T-helper 1 cell treated with Interleukin-12 subunit alpha and Interleukin-12 subunit beta and Interleukin-4 antibody, amounts not matched to agents 30 μg/mL and 1 μg/mL, for 36 hours (primary cell): ENCODE results near the gene BAK1.

Experiments
- H3K27ac Mint-ChIP-seq: one replicate; pipeline ENCODE4 v1.8.0; 2021; ENCODE audit warnings: mild to moderate bottlenecking, mixed read lengths
- H3K27me3 Mint-ChIP-seq: one replicate; pipeline ENCODE4 v1.8.0; 2021; ENCODE audit warnings: low read depth, mixed read lengths
- H3K36me3 Mint-ChIP-seq: one replicate; pipeline ENCODE4 v1.8.0; 2021; ENCODE audit warnings: low read depth, mixed read lengths
- H3K4me1 Mint-ChIP-seq: one replicate; pipeline ENCODE4 v1.8.0; 2021; ENCODE audit warnings: low read depth, mixed read lengths
- H3K4me3 Mint-ChIP-seq: one replicate; pipeline ENCODE4 v1.8.0; 2021; ENCODE audit warnings: mild to moderate bottlenecking, moderate library complexity, mixed read lengths
- H3K9me3 Mint-ChIP-seq: one replicate; pipeline ENCODE4 v1.8.0; 2021; ENCODE audit warnings: mixed read lengths

Gene BAK1

DNA sequence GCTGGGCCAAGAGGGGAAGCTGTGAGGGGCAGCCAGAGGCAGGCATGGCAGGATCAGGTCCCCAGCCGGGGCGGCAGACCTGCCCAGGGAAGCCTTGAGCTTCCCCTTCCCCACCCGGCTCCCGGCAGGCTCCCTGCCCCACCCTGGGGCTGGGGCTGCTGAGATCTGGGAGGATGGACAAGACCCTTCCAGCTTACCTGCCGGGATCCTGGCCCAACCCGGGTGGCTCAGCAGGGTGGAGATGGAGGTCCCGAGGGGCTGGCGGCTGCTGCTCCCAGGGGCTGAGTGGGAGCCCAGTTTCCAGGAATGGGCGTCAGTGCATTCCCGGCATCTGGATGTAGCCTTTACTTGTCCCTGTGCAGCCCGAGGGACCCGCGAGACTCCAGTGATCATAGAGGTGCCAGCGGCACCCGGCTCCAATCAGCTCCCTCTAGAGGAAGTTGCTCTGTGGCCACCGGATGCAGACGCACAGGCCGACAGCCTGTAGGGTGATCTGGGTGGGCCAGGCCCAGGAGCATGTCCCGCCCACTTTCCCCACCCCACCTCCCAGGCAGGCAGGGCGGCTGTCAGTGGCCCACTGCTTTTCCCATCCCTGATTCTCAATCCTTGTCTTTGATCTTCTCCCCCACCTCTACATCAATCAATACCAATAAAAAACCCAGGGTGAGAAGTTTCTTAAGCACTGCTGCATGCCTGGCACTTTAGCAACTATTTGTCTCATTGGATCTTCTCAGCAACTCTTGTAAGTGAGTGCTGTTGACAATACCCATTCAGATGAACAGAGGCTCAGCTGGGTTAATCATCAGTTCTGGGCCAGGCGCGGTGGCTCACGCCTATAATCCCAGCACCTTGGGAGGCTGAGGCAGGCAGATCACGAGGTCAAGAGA lies at the start of gene BAK1:
Gene BAK1 (minus strand): TSS at position 449 of the 887 bp plus-strand sequence. CDS start 2,672 bp downstream, outside the sequence.
- Mint-ChIP-seq H3K4me1 (peaks cover 18% of the 10 kb centered on the region), H3K36me3 (peaks cover 28% of the 10 kb centered on the region), H3K4me3 (peak within 1 kb of the TSS; percentile 98), H3K27ac (peak within 1 kb of the TSS; percentile 97), H3K9me3 (no peaks in the 10 kb centered on the region), H3K27me3 (no peaks in the 10 kb centered on the region)

- Mint-ChIP-seq H3K27me3 (peaks cover 3% of the 10 kb centered on the region), H3K27ac (no peak overlapping the region), H3K9me3 (no peaks in the 10 kb centered on the region), H3K36me3 (peaks cover 22% of the 10 kb centered on the region), H3K4me3 (no peak overlapping the region), H3K4me1 (peaks cover 40% of the 10 kb centered on the region)
Observed at GRCh38 chr6:33628401-33628964, 48.4 kb upstream of the BAK1 start.

DNA sequence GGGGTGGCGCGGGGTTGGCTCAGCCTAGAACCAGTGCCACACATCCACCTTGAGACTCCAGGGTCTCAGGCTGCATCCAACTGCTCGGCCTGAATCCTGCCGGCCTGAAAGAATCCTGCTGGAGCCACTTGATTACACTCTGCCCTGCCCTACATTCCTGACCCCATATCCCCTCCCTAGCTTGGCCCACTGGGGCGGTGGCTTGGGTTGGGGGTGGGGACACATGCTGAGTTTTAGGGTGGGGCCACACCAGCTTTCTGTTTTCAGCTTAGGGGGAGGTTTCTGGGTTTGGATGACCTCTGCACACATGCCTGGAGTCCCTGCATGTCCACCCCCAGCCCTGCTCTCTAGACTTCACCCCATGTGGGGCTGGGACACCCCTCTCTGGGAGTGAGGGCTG lies 47.8 kb upstream of the BAK1 start:
- H3K4me3 Mint-ChIP-seq, result no peak overlapping the region
- H3K4me1 Mint-ChIP-seq, result peaks cover 42% of the 10 kb centered on the region
- H3K27me3 Mint-ChIP-seq, result peaks cover 3% of the 10 kb centered on the region
- H3K36me3 Mint-ChIP-seq, result peaks cover 23% of the 10 kb centered on the region
- H3K9me3 Mint-ChIP-seq, result no peaks in the 10 kb centered on the region
- no peak overlapping the region for H3K27ac Mint-ChIP-seq

DNA sequence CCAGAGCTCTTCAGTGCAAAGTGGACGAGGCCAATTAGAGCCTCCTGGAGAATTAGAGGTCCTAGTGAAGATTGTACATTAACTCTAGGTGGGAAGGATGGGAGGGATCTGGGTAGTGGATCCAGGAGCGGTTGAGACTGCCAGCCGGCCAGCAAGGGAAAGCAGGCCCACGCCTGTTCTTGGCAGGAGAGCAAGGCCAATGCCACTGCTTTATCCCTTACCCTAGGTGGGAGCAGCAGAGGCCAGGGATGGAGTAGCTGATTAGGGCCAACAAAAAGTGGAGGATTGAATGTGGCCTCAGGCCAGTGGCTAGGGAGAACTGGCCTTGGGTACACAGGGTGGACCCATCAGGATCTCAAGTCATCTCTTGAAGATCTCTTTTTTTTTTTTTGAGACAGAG lies 44.8 kb upstream of the BAK1 start:
- Mint-ChIP-seq H3K36me3 (peaks cover 14% of the 10 kb centered on the region), H3K27ac (peak overlapping the region; percentile 15), H3K27me3 (no peaks in the 10 kb centered on the region), H3K4me3 (no peak overlapping the region), H3K4me1 (peaks cover 43% of the 10 kb centered on the region), H3K9me3 (no peaks in the 10 kb centered on the region)

- H3K9me3 Mint-ChIP-seq, result no peaks in the 10 kb centered on the region
- H3K4me3 Mint-ChIP-seq, result peak overlapping the region; percentile 92
- H3K36me3 Mint-ChIP-seq, result peaks cover 14% of the 10 kb centered on the region
- no peaks in the 10 kb centered on the region for H3K27me3 Mint-ChIP-seq
- peaks cover 50% of the 10 kb centered on the region for H3K4me1 Mint-ChIP-seq
- H3K27ac Mint-ChIP-seq, result peak overlapping the region; percentile 36
Observed at GRCh38 chr6:33623895-33624381, 43.9 kb upstream of the BAK1 start.

- Mint-ChIP-seq H3K9me3 (no peaks in the 10 kb centered on the region), H3K36me3 (peaks cover 14% of the 10 kb centered on the region), H3K4me3 (peak overlapping the region; percentile 92), H3K4me1 (peaks cover 47% of the 10 kb centered on the region), H3K27ac (peak overlapping the region; percentile 81), H3K27me3 (no peaks in the 10 kb centered on the region)
Observed at GRCh38 chr6:33622456-33623431, 42.7 kb upstream of the BAK1 start.

- peak overlapping the region; percentile 81 for H3K27ac Mint-ChIP-seq
- no peaks in the 10 kb centered on the region for H3K9me3 Mint-ChIP-seq
- H3K4me1 Mint-ChIP-seq, result peaks cover 42% of the 10 kb centered on the region
- peaks cover 2% of the 10 kb centered on the region for H3K27me3 Mint-ChIP-seq
- H3K36me3 Mint-ChIP-seq, result peaks cover 14% of the 10 kb centered on the region
- peak overlapping the region; percentile 92 for H3K4me3 Mint-ChIP-seq
Observed at GRCh38 chr6:33621711-33622388, 41.8 kb upstream of the BAK1 start.

GRCh38 chr6:33620856-33621710 lies 41.0 kb upstream of the BAK1 start, which contains the start of gene ITPR3:
TSS of gene ITPR3 (plus strand) at chr6:33621322. CDS start at chr6:33621603, 281 bp downstream.
- H3K4me3 Mint-ChIP-seq, result peak within 1 kb of the TSS; percentile 97
- H3K4me1 Mint-ChIP-seq, result peaks cover 42% of the 10 kb centered on the region
- H3K9me3 Mint-ChIP-seq, result no peaks in the 10 kb centered on the region
- H3K36me3 Mint-ChIP-seq, result peaks cover 14% of the 10 kb centered on the region
- peaks cover 3% of the 10 kb centered on the region for H3K27me3 Mint-ChIP-seq
- peak within 1 kb of the TSS; percentile 93 for H3K27ac Mint-ChIP-seq

GRCh38 chr6:33620158-33620855 lies 40.2 kb upstream of the BAK1 start:
- H3K4me1 Mint-ChIP-seq, result peaks cover 42% of the 10 kb centered on the region
- H3K36me3 Mint-ChIP-seq, result peaks cover 14% of the 10 kb centered on the region
- peaks cover 3% of the 10 kb centered on the region for H3K27me3 Mint-ChIP-seq
- no peaks in the 10 kb centered on the region for H3K9me3 Mint-ChIP-seq
- peak overlapping the region; percentile 93 for H3K27ac Mint-ChIP-seq
- H3K4me3 Mint-ChIP-seq, result peak overlapping the region; percentile 97

DNA sequence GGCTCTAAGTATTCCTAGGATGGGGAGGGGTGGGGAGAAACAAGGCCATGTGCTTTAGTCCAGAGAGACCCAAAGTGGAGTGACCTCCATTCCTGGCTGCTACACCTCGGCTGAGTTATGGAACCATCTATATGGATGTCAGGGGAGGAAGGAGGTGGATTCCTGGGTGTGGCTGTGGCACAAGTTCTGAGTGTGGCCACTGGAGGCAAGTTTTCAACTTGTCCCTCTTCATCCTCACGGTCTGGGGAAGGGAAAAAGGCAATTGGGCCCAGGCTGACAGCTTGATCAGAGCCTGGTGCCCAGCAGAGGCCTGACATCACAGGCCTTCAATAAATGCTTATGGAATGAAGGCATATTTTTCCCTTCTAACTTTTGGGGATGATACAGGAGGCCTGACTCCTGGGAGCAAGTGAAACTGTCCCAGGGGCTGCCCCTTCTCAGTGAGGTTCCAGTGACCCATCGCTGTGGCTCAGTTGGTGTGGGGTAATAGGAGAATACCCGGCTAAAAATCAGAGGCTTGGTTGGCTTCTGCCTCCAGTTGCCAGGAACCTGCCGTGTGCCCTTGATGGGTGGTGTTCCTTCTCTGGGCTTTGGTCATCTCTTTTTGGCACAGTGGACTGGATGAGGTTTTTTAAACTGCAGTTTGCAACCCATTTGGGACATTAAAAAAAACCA lies 39.2 kb upstream of the BAK1 start:
- peaks cover 10% of the 10 kb centered on the region for H3K36me3 Mint-ChIP-seq
- no peaks in the 10 kb centered on the region for H3K9me3 Mint-ChIP-seq
- peak overlapping the region; percentile 97 for H3K4me3 Mint-ChIP-seq
- peaks cover 3% of the 10 kb centered on the region for H3K27me3 Mint-ChIP-seq
- peak overlapping the region; percentile 93 for H3K27ac Mint-ChIP-seq
- H3K4me1 Mint-ChIP-seq, result peaks cover 38% of the 10 kb centered on the region

GRCh38 chr6:33616913-33617312 lies 36.8 kb upstream of the BAK1 start:
- Mint-ChIP-seq H3K27me3 (peaks cover 3% of the 10 kb centered on the region), H3K27ac (no peak overlapping the region), H3K36me3 (peaks cover 1% of the 10 kb centered on the region), H3K9me3 (no peaks in the 10 kb centered on the region), H3K4me3 (no peak overlapping the region), H3K4me1 (peaks cover 17% of the 10 kb centered on the region)

DNA sequence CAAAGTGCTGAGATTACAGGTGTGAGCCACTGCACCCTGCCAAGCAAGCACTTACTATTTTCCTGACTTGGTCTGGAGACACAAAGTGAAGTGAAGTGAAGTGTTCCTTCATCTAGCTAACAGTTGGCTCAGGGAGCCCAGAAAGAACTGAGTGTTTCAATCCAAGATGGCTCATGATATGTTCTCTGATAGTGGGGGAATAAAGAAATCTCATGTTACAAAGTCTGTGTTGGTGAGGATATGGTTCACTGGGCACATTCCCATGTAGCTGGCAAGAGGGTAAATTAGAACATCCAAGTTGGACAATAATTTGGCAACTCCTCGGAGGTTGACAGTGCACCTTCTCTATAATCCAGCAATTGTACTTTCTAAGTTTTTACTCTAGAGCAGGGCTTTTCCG lies 36.0 kb upstream of the BAK1 start:
- Mint-ChIP-seq H3K9me3 (no peaks in the 10 kb centered on the region), H3K27me3 (peaks cover 3% of the 10 kb centered on the region), H3K4me3 (no peak overlapping the region), H3K27ac (no peak overlapping the region), H3K36me3 (peaks cover 1% of the 10 kb centered on the region), H3K4me1 (peaks cover 17% of the 10 kb centered on the region)
